Iris pigment epithelial cell (primary cell): ENCODE results near the gene SF1.

ENCODE experiments used
- DNase-seq: peaks from one replicate; pipeline ENCODE4 v3.0.0-alpha.2; 2011; ENCODE audit warnings: low read depth

SF1 gene

GRCh38 chr11:64746486-64746885 lies 31.9 kb downstream of the SF1 start:
- DNase-seq, result no peak

GRCh38 chr11:64745521-64746328 lies 32.6 kb downstream of the SF1 start:
- peak; percentile 80 for DNase-seq

GRCh38 chr11:64745189-64745520 lies 33.2 kb downstream of the SF1 start:
- DNase-seq, result no peak

GRCh38 chr11:64744544-64745188 lies 33.7 kb downstream of the SF1 start:
- no peak for DNase-seq

- peak; percentile 40 for DNase-seq
Observed at GRCh38 chr11:64743591-64744543, 34.5 kb downstream of the SF1 start, which contains the start of gene RASGRP2. TSS of gene RASGRP2 (minus strand) at chr11:64744142. CDS start at chr11:64742866, 1,276 bp downstream.

- peak; percentile 30 for DNase-seq
Observed at GRCh38 chr11:64742889-64743590, 35.3 kb downstream of the SF1 start.

- DNase-seq, result peak; percentile 21
Observed at GRCh38 chr11:64742087-64742888, 36.1 kb downstream of the SF1 start.

GRCh38 chr11:64741375-64742086 lies 36.8 kb downstream of the SF1 start:
- no peak for DNase-seq

GRCh38 chr11:64739871-64740270 lies 38.5 kb downstream of the SF1 start:
- no peak for DNase-seq

GRCh38 chr11:64736654-64737053 lies 41.7 kb downstream of the SF1 start:
- DNase-seq, result no peak

GRCh38 chr11:64735725-64736259 lies 42.5 kb downstream of the SF1 start:
- no peak for DNase-seq

- DNase-seq, result no peak
Observed at GRCh38 chr11:64734811-64735724, 43.3 kb downstream of the SF1 start.

- DNase-seq, result no peak
Observed at GRCh38 chr11:64731601-64732000, 46.7 kb downstream of the SF1 start.

- DNase-seq, result no peak
Observed at GRCh38 chr11:64729851-64730382, 48.4 kb downstream of the SF1 start.

GRCh38 chr11:64728757-64729365 lies 49.5 kb downstream of the SF1 start:
- no peak for DNase-seq

- DNase-seq, result no peak
Observed at GRCh38 chr11:64726867-64727530, 51.3 kb downstream of the SF1 start.

- DNase-seq, result no peak
Observed at GRCh38 chr11:64726211-64726641, 52.1 kb downstream of the SF1 start.
